CD8-positive, alpha-beta memory T cell (primary cell): ENCODE results near the gene OTOP2. TPM values are rescaled to one million over a fixed set of nuclear protein-coding genes. Genes with fewer than 3 reads are reported as not detected.
A peak's percentile ranks its signal among the peaks of the same experiment; 100 is the strongest.

Experiments
- CTCF ChIA-PET: fragments of 350-600 bp; sonication (Branson Sonifier 250); formaldehyde crosslinking; loops from one replicate; lab custom pipeline; 2021; ENCODE audit warnings: antibody characterized with exemption; lab: Charles Lee
- POLR2A ChIA-PET: fragments of 350-600 bp; sonication (Branson Sonifier 250); formaldehyde crosslinking; loops from one replicate; lab custom pipeline; 2021; ENCODE audit warnings: antibody characterized with exemption; lab: Charles Lee
- DNase-seq, 5 donors: peaks; one replicate each; pipeline versions ENCODE4 v3.0.0 to v3.0.0-alpha.2; 2020 to 2022; ENCODE audit warnings: mixed read lengths in 1 of 5
- H3K27ac ChIP-seq: one replicate; pipeline ENCODE4 v1.7.0; 2013; ENCODE audit warnings: low read depth, mild to moderate bottlenecking, low read length, moderate library complexity
- H3K27me3 ChIP-seq: 2 replicates; pipeline ENCODE4 v1.7.0; 2013; ENCODE audit warnings: low read length, mild to moderate bottlenecking; ENCODE audit not compliant: insufficient read depth, poor library complexity, severe bottlenecking
- H3K36me3 ChIP-seq: 2 replicates; pipeline ENCODE4 v1.7.0; 2013; ENCODE audit warnings: mild to moderate bottlenecking, low read length, moderate library complexity; ENCODE audit not compliant: insufficient read depth
- H3K4me1 ChIP-seq: 2 replicates; pipeline ENCODE4 v1.7.0; 2013; ENCODE audit warnings: mild to moderate bottlenecking, low read length, moderate library complexity; ENCODE audit not compliant: insufficient read depth
- H3K4me3 ChIP-seq: 2 replicates; pipeline ENCODE4 v1.7.0; 2013; ENCODE audit warnings: mild to moderate bottlenecking, low read length
- H3K9me3 ChIP-seq: 2 replicates; pipeline ENCODE4 v1.7.0; 2013; ENCODE audit warnings: mild to moderate bottlenecking, low read length
- H3K27ac Mint-ChIP-seq, 8 donors: one replicate each; pipeline ENCODE4 v1.8.0; 2020 to 2021; ENCODE audit warnings: mixed read lengths in 8 of 8, mild to moderate bottlenecking in 6 of 8, inconsistent platforms in 3 of 8, moderate library complexity in 3 of 8
- H3K27me3 Mint-ChIP-seq, 2 donors: one replicate each; pipeline ENCODE4 v1.8.0; 2020 to 2021; ENCODE audit warnings: mixed read lengths in 2 of 2, mild to moderate bottlenecking in 1 of 2, moderate library complexity in 1 of 2
- H3K36me3 Mint-ChIP-seq, 3 donors: one replicate each; pipeline ENCODE4 v1.8.0; 2020 to 2021; ENCODE audit warnings: mixed read lengths in 3 of 3, inconsistent platforms in 1 of 3, mild to moderate bottlenecking in 1 of 3
- H3K4me1 Mint-ChIP-seq, 3 donors: one replicate each; pipeline ENCODE4 v1.8.0; 2020 to 2021; ENCODE audit warnings: mixed read lengths in 3 of 3, inconsistent platforms in 1 of 3, mild to moderate bottlenecking in 1 of 3
- H3K4me3 Mint-ChIP-seq, 7 donors: one replicate each; pipeline ENCODE4 v1.8.0; 2020 to 2021; ENCODE audit warnings: mixed read lengths in 7 of 7, mild to moderate bottlenecking in 6 of 7, moderate library complexity in 4 of 7, inconsistent platforms in 2 of 7
- H3K9me3 Mint-ChIP-seq, 5 donors: one replicate each; pipeline ENCODE4 v1.8.0; 2020 to 2022; ENCODE audit warnings: mixed read lengths in 5 of 5, mild to moderate bottlenecking in 3 of 5, moderate library complexity in 2 of 5, inconsistent platforms in 1 of 5
- polyA plus RNA-seq: library from polyadenylated mRNA; unstranded; fragments of 300-500 nt; fragmentation: Illumina TruSeq; gene quantifications from one replicate; pipeline ENCODE4 v1.2.3, GENCODE V29; 2021
- total RNA-seq, 2 experiments: library from RNA; stranded (reverse); gene quantifications; one replicate each; pipeline ENCODE4 v1.2.3, GENCODE V29; 2021

Gene OTOP2
- total and polyA plus RNA-seq, 3 experiments from 2014 or later = not detected

- peaks cover 41 to 75% of the 10 kb centered on the region in 2 donors for H3K27me3 Mint-ChIP-seq
- POLR2A ChIA-PET = interaction anchor here (0.6 kb wide), 1 partner anchor 291 kb away, joined by 3 read pairs; no protein-coding TSS in a partner anchor
- Histone ChIP-seq H3K27me3 (peaks cover 26% of the 10 kb centered on the region), H3K27ac (no peak overlapping the region), H3K36me3 (no peaks in the 10 kb centered on the region), H3K9me3 (no peaks in the 10 kb centered on the region), H3K4me1 (no peaks in the 10 kb centered on the region), H3K4me3 (no peak overlapping the region)
- no peaks in the 10 kb centered on the region for H3K36me3 Mint-ChIP-seq
- H3K4me1 Mint-ChIP-seq = peaks cover 0 to 3% (median 0%) of the 10 kb centered on the region in 3 donors
- no peak for DNase-seq
- H3K9me3 Mint-ChIP-seq = no peaks in the 10 kb centered on the region
- no peak overlapping the region for H3K27ac Mint-ChIP-seq
- CTCF ChIA-PET = no interaction called here
- H3K4me3 Mint-ChIP-seq = no peak overlapping the region
Measured at GRCh38 chr17:74936470-74936799, 12.4 kb downstream of the OTOP2 start.

GRCh38 chr17:74937064-74938051 lies 13.3 kb downstream of the OTOP2 start:
- Mint-ChIP-seq H3K4me1 (peaks cover 0 to 3% (median 0%) of the 10 kb centered on the region in 3 donors), H3K9me3 (no peaks in the 10 kb centered on the region), H3K27me3 (peaks cover 40 to 74% of the 10 kb centered on the region in 2 donors), H3K4me3 (no peak overlapping the region), H3K36me3 (no peaks in the 10 kb centered on the region), H3K27ac (no peak overlapping the region)
- H3K36me3 ChIP-seq = no peaks in the 10 kb centered on the region
- peaks cover 26% of the 10 kb centered on the region for H3K27me3 ChIP-seq
- DNase-seq = no peak
- H3K9me3 ChIP-seq = no peaks in the 10 kb centered on the region
- H3K4me1 ChIP-seq = no peaks in the 10 kb centered on the region
- CTCF ChIA-PET = interaction anchor here (0.7 to 2.0 kb wide), 2 partner anchors 20 to 696 kb away, joined by 3 to 6 read pairs; no protein-coding TSS in a partner anchor
- H3K4me3 ChIP-seq = no peak overlapping the region
- no peak overlapping the region for H3K27ac ChIP-seq
- POLR2A ChIA-PET = interaction anchor here (0.6 kb wide), 1 partner anchor 290 kb away, joined by 3 read pairs; no protein-coding TSS in a partner anchor

GRCh38 chr17:74938194-74938950 lies 14.3 kb downstream of the OTOP2 start:
- Histone ChIP-seq H3K4me1 (no peaks in the 10 kb centered on the region), H3K4me3 (no peak overlapping the region), H3K27me3 (peaks cover 26% of the 10 kb centered on the region), H3K27ac (no peak overlapping the region), H3K36me3 (no peaks in the 10 kb centered on the region), H3K9me3 (no peaks in the 10 kb centered on the region)
- Mint-ChIP-seq H3K36me3 (no peaks in the 10 kb centered on the region), H3K9me3 (no peaks in the 10 kb centered on the region), H3K4me1 (peaks cover 0 to 3% (median 0%) of the 10 kb centered on the region in 3 donors), H3K4me3 (no peak overlapping the region), H3K27me3 (peaks cover 46 to 70% of the 10 kb centered on the region in 2 donors), H3K27ac (no peak overlapping the region)
- ChIA-PET CTCF (interaction anchor here (1.1 to 2.0 kb wide), 2 partner anchors 19 to 23 kb away, joined by 4 to 6 read pairs; no protein-coding TSS in a partner anchor), POLR2A (no interaction called here)
- no peak for DNase-seq

- ChIA-PET POLR2A (no interaction called here), CTCF (no interaction called here)
- Histone ChIP-seq H3K27me3 (peaks cover 26% of the 10 kb centered on the region), H3K36me3 (no peaks in the 10 kb centered on the region), H3K4me1 (no peaks in the 10 kb centered on the region), H3K9me3 (no peaks in the 10 kb centered on the region), H3K27ac (no peak overlapping the region), H3K4me3 (no peak overlapping the region)
- Mint-ChIP-seq H3K9me3 (no peaks in the 10 kb centered on the region), H3K27ac (peak overlapping the region in 1 of 8 donors; percentile 4), H3K27me3 (peaks cover 42 to 65% of the 10 kb centered on the region in 2 donors), H3K4me3 (no peak overlapping the region), H3K4me1 (peaks cover 0 to 3% (median 0%) of the 10 kb centered on the region in 3 donors), H3K36me3 (no peaks in the 10 kb centered on the region)
- DNase-seq = no peak
Measured at GRCh38 chr17:74939534-74939933, 15.5 kb downstream of the OTOP2 start.

- H3K27me3 ChIP-seq = peaks cover 18% of the 10 kb centered on the region
- CTCF ChIA-PET = no interaction called here
Measured at GRCh38 chr17:74941128-74941725, 17.2 kb downstream of the OTOP2 start.

GRCh38 chr17:74943808-74944522 lies 19.9 kb downstream of the OTOP2 start:
- Histone ChIP-seq H3K27ac (no peak overlapping the region), H3K27me3 (no peaks in the 10 kb centered on the region), H3K4me3 (no peak overlapping the region), H3K36me3 (no peaks in the 10 kb centered on the region), H3K9me3 (no peaks in the 10 kb centered on the region), H3K4me1 (no peaks in the 10 kb centered on the region)
- peaks cover 23 to 43% of the 10 kb centered on the region in 2 donors for H3K27me3 Mint-ChIP-seq
- no peak overlapping the region for H3K4me3 Mint-ChIP-seq
- no peaks in the 10 kb centered on the region for H3K4me1 Mint-ChIP-seq
- H3K36me3 Mint-ChIP-seq = no peaks in the 10 kb centered on the region
- no peak for DNase-seq
- H3K9me3 Mint-ChIP-seq = no peaks in the 10 kb centered on the region
- ChIA-PET POLR2A (no interaction called here), CTCF (no interaction called here)
- no peak overlapping the region for H3K27ac Mint-ChIP-seq

More at GRCh38 chr17:74941128-74941725, 17.2 kb downstream of the OTOP2 start:
- no peak overlapping the region for H3K4me3 Mint-ChIP-seq
- H3K4me3 ChIP-seq = no peak overlapping the region
- no peaks in the 10 kb centered on the region for H3K9me3 ChIP-seq
- H3K27me3 Mint-ChIP-seq = peaks cover 37 to 66% of the 10 kb centered on the region in 2 donors
- POLR2A ChIA-PET = no interaction called here
- H3K36me3 Mint-ChIP-seq = no peaks in the 10 kb centered on the region
- no peaks in the 10 kb centered on the region for H3K9me3 Mint-ChIP-seq
- no peaks in the 10 kb centered on the region for H3K36me3 ChIP-seq
- H3K4me1 Mint-ChIP-seq = peaks cover 0 to 3% (median 0%) of the 10 kb centered on the region in 3 donors
- H3K27ac Mint-ChIP-seq = no peak overlapping the region
- H3K4me1 ChIP-seq = no peaks in the 10 kb centered on the region
- H3K27ac ChIP-seq = no peak overlapping the region
- DNase-seq = no peak

- CTCF ChIA-PET = interaction anchor here (1.1 kb wide), 1 partner anchor 15 kb away, joined by 3 read pairs; no protein-coding TSS in a partner anchor
- Histone ChIP-seq H3K4me1 (no peaks in the 10 kb centered on the region), H3K27me3 (no peaks in the 10 kb centered on the region), H3K36me3 (no peaks in the 10 kb centered on the region), H3K27ac (no peak overlapping the region), H3K4me3 (no peak overlapping the region), H3K9me3 (no peaks in the 10 kb centered on the region)
- Mint-ChIP-seq H3K27ac (peak overlapping the region in 3 of 8 donors; percentile 30 to 64 (median 47)), H3K4me1 (no peaks in the 10 kb centered on the region), H3K27me3 (peaks cover 19 to 36% of the 10 kb centered on the region in 2 donors), H3K36me3 (no peaks in the 10 kb centered on the region), H3K9me3 (no peaks in the 10 kb centered on the region), H3K4me3 (no peak overlapping the region)
- POLR2A ChIA-PET = no interaction called here
- no peak for DNase-seq
Measured at GRCh38 chr17:74945543-74945942, 21.5 kb downstream of the OTOP2 start.
